ENCODE results near the gene TEX55. TPM values are rescaled to one million over a fixed set of nuclear protein-coding genes. Genes with fewer than 3 reads are reported as not detected.

Gene TEX55
- total RNA-seq, 1 donor from 2014 or later = not detected

DNA sequence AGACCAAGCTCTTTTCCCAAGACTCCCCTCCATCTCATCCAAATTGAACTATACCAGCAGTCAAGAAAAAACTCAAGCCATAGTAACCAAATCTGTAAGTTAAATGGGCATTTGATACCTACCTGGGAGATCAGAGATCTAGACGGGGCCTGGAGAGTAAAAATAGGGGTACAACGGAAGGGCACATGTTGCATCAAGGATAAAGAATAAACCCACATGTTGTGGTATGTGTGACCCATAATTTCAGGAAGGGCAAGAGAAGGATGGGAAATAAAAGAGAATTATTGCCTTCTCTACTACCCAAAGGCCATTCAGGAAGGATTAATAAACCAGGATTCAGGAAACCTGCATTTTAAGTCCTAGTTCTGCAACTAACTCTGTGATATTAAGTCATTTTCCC lies 1.5 kb downstream of the TEX55 start:
- TF ChIP-seq EZH2 (IDR thresholded peaks at IDR 0.05) (no peak), EZH2phosphoT487 (IDR thresholded peaks at IDR 0.05) (no peak)
- TF ChIP-seq, protein P1, sequence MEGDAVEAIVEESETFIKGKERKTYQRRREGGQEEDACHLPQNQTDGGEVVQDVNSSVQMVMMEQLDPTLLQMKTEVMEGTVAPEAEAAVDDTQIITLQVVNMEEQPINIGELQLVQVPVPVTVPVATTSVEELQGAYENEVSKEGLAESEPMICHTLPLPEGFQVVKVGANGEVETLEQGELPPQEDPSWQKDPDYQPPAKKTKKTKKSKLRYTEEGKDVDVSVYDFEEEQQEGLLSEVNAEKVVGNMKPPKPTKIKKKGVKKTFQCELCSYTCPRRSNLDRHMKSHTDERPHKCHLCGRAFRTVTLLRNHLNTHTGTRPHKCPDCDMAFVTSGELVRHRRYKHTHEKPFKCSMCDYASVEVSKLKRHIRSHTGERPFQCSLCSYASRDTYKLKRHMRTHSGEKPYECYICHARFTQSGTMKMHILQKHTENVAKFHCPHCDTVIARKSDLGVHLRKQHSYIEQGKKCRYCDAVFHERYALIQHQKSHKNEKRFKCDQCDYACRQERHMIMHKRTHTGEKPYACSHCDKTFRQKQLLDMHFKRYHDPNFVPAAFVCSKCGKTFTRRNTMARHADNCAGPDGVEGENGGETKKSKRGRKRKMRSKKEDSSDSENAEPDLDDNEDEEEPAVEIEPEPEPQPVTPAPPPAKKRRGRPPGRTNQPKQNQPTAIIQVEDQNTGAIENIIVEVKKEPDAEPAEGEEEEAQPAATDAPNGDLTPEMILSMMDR (IDR thresholded peaks at IDR 0.05) = no peak
- Mint-ChIP-seq H3K9me3 (no peaks in the 10 kb centered on the region), H3K27ac (no peak overlapping the region), H3K4me3 (no peak overlapping the region), H3K4me1 (no peaks in the 10 kb centered on the region), H3K36me3 (no peaks in the 10 kb centered on the region), H3K27me3 (ENCODE audit: insufficient read depth, low read depth) (peaks cover 4% of the 10 kb centered on the region)
- Histone ChIP-seq H3K79me2 (ENCODE audit: low read depth) (no peaks in the 10 kb centered on the region), H3K27ac (no peak overlapping the region), H4K20me1 (ENCODE audit: low read depth) (no peaks in the 10 kb centered on the region), H2AFZ (replicated peaks) (no peak overlapping the region), H3K4me2 (no peak overlapping the region), H3K4me1 (no peaks in the 10 kb centered on the region), H3K9me3 (ENCODE audit: low read depth) (no peaks in the 10 kb centered on the region), H3K27me3 (no peaks in the 10 kb centered on the region), H3K4me3 (no peak overlapping the region), H3K9ac (no peak overlapping the region), H3K36me3 (no peaks in the 10 kb centered on the region), H3F3A (ENCODE audit: low read depth) (no peaks in the 10 kb centered on the region)
- DNase-seq (ENCODE audit: low spot score) = no peak

DNA sequence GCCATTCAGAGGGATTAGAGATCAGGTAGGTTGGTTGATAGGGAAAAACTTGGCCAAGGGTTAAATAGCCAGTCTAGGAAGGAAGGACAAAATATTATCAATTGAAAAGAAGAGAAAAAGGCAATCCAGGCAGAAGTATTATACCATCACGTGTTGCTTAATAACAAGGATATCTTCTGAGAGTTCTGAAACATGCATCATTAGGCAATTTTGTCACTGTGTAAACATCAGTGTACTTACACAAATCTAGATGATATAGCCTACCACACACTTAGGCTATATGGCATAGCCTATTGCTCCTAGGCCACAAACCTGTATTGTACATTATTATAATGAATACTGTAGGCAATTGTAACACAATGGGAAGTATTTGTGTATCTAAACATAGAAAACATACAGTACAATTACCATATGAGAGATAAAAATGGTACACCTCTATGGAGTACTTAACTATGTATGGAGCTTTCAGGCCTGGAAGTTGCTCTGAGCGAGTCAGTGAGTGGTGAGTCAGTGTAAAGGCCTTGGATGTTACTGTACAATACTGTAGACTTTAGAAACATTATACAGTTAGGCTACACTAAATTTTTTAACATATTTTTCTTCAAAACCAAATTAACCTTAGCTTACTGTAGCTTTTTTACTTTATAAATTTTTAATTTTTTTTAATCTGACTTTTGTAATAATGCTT lies 2.7 kb downstream of the TEX55 start:
- no peaks in the 10 kb centered on the region for H3K36me3 Mint-ChIP-seq
- Histone ChIP-seq H3K4me1 (no peaks in the 10 kb centered on the region), H3K9me3 (ENCODE audit: low read depth) (no peaks in the 10 kb centered on the region), H3K4me3 (no peak overlapping the region), H3K36me3 (no peaks in the 10 kb centered on the region), H4K20me1 (ENCODE audit: low read depth) (no peaks in the 10 kb centered on the region), H3F3A (ENCODE audit: low read depth) (no peaks in the 10 kb centered on the region), H3K9ac (no peak overlapping the region), H3K27me3 (no peaks in the 10 kb centered on the region), H3K4me2 (no peak overlapping the region), H3K27ac (no peak overlapping the region), H3K79me2 (ENCODE audit: low read depth) (no peaks in the 10 kb centered on the region), H2AFZ (replicated peaks) (no peak overlapping the region)
- no peaks in the 10 kb centered on the region for H3K4me1 Mint-ChIP-seq
- TF ChIP-seq, protein P1 (IDR thresholded peaks at IDR 0.05) = no peak
- no peak for TF ChIP-seq EZH2phosphoT487 (IDR thresholded peaks at IDR 0.05)
- TF ChIP-seq EZH2 (IDR thresholded peaks at IDR 0.05) = no peak
- DNase-seq (ENCODE audit: low spot score) = no peak
- no peak overlapping the region for H3K4me3 Mint-ChIP-seq
- H3K9me3 Mint-ChIP-seq = peaks cover 7% of the 10 kb centered on the region
- no peak overlapping the region for H3K27ac Mint-ChIP-seq
- H3K27me3 Mint-ChIP-seq (ENCODE audit: insufficient read depth, low read depth) = peaks cover 4% of the 10 kb centered on the region

DNA sequence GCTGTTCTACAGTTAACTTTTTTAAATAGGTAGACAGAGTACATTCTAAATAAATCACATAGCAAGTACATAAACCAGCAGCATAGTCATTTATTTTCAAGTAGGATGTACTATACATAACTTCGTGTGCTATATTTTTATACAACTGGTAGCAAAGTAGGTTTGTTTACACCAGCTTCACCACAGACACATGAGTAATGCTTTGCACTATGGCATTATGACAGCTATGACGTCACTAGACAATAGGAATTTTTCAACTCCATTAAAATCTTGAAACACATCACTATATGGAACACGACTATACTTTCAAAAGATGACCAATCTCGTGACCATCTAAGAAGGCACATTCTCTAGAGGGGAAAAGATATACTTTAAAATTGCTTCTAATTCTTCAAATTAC lies 3.5 kb downstream of the TEX55 start:
- H3K27me3 Mint-ChIP-seq (ENCODE audit: insufficient read depth, low read depth) = peaks cover 4% of the 10 kb centered on the region
- no peak overlapping the region for H3K27ac Mint-ChIP-seq
- H3K36me3 Mint-ChIP-seq = no peaks in the 10 kb centered on the region
- H3K4me2 ChIP-seq = no peak overlapping the region
- peaks cover 8% of the 10 kb centered on the region for H3K9me3 Mint-ChIP-seq
- H3K4me3 Mint-ChIP-seq = no peak overlapping the region
- no peaks in the 10 kb centered on the region for H3K79me2 ChIP-seq (ENCODE audit: low read depth)
- no peak overlapping the region for H3K27ac ChIP-seq
- no peak for DNase-seq (ENCODE audit: low spot score)
- H3K4me1 ChIP-seq = no peaks in the 10 kb centered on the region
- H4K20me1 ChIP-seq (ENCODE audit: low read depth) = no peaks in the 10 kb centered on the region
- no peak overlapping the region for H2AFZ ChIP-seq (replicated peaks)
- no peaks in the 10 kb centered on the region for H3F3A ChIP-seq (ENCODE audit: low read depth)
- no peak overlapping the region for H3K9ac ChIP-seq
- TF ChIP-seq EZH2phosphoT487 (IDR thresholded peaks at IDR 0.05) (no peak), EZH2 (IDR thresholded peaks at IDR 0.05) (no peak)
- TF ChIP-seq, protein P1 (IDR thresholded peaks at IDR 0.05) = no peak
- H3K4me3 ChIP-seq = no peak overlapping the region
- no peaks in the 10 kb centered on the region for H3K9me3 ChIP-seq (ENCODE audit: low read depth)
- H3K27me3 ChIP-seq = no peaks in the 10 kb centered on the region
- H3K36me3 ChIP-seq = no peaks in the 10 kb centered on the region
- no peaks in the 10 kb centered on the region for H3K4me1 Mint-ChIP-seq

Data from neural progenitor cell (in vitro differentiated cells).